Inferior parietal cortex (tissue), 1 donor: ENCODE results near the gene GNAO1.

Experiments
- DNase-seq: peaks from one replicate; pipeline ENCODE4 v3.0.0-alpha.2; 2016; ENCODE audit errors: extremely low spot score

Gene GNAO1

GRCh38 chr16:56198006-56198754, 6.9 kb downstream of the GNAO1 start:
- DNase-seq, result no peak

- DNase-seq, result no peak
These were observed 7.4 kb downstream of the GNAO1 start for GRCh38 chr16:56198755-56199114.

GRCh38 chr16:56199164-56199563, 7.9 kb downstream of the GNAO1 start:
- no peak for DNase-seq

GRCh38 chr16:56201030-56201429, 9.7 kb downstream of the GNAO1 start:
- DNase-seq, result no peak

GRCh38 chr16:56202036-56202435, 10.7 kb downstream of the GNAO1 start:
- DNase-seq, result no peak

- no peak for DNase-seq
These were observed 11.8 kb downstream of the GNAO1 start for GRCh38 chr16:56203052-56203451.

GRCh38 chr16:56204816-56205215, 13.5 kb downstream of the GNAO1 start:
- DNase-seq, result no peak

- DNase-seq, result no peak
These were observed 15.7 kb downstream of the GNAO1 start for GRCh38 chr16:56206951-56207350.

- DNase-seq, result no peak
These were observed 16.1 kb downstream of the GNAO1 start for GRCh38 chr16:56207421-56207820.

- no peak for DNase-seq
These were observed 20.2 kb downstream of the GNAO1 start for GRCh38 chr16:56211435-56211981.

GRCh38 chr16:56212144-56212543, 20.9 kb downstream of the GNAO1 start:
- no peak for DNase-seq

GRCh38 chr16:56221995-56222394, 30.7 kb downstream of the GNAO1 start:
- no peak for DNase-seq

- DNase-seq, result no peak
These were observed 31.2 kb downstream of the GNAO1 start for GRCh38 chr16:56222474-56222997.

GRCh38 chr16:56225017-56225742, 33.9 kb downstream of the GNAO1 start:
- DNase-seq, result no peak

GRCh38 chr16:56226187-56226586, 34.9 kb downstream of the GNAO1 start:
- DNase-seq, result no peak

GRCh38 chr16:56226845-56227525, 35.7 kb downstream of the GNAO1 start:
- no peak for DNase-seq

- no peak for DNase-seq
These were observed 36.6 kb downstream of the GNAO1 start for GRCh38 chr16:56227936-56228335.

GRCh38 chr16:56228476-56228875, 37.2 kb downstream of the GNAO1 start:
- DNase-seq, result no peak

GRCh38 chr16:56233795-56234566, 42.7 kb downstream of the GNAO1 start:
- DNase-seq, result no peak

GRCh38 chr16:56234737-56235136, 43.4 kb downstream of the GNAO1 start:
- DNase-seq, result no peak

GRCh38 chr16:56237451-56237930, 46.2 kb downstream of the GNAO1 start:
- peak; percentile 71 for DNase-seq
